K562 (cell line): ENCODE data around the gene C16orf92. TPM values are rescaled to one million over a fixed set of nuclear protein-coding genes. Genes with fewer than 3 reads are reported as not detected.

Experiments
- CBFB ChIP-seq: sonication (generic); formaldehyde crosslinking; IDR thresholded peaks from 2 replicates; pipeline ENCODE4 v1.4.0; 2020; ENCODE audit warnings: mild to moderate bottlenecking, missing genetic modification reagents
- CCNT2 ChIP-seq: IDR thresholded peaks from 2 replicates; pipeline ENCODE4 v1.6.1; 2011; ENCODE audit warnings: borderline replicate concordance, low read depth, mild to moderate bottlenecking, moderate library complexity, mixed read lengths, low read length; ENCODE audit not compliant: insufficient read length; ENCODE audit errors: extremely low read depth
- ETV6 ChIP-seq, 3 experiments: fragments of 150-350 bp in 1 of 3; sonication (generic) in 1 of 3; formaldehyde crosslinking in 1 of 3; IDR thresholded peaks; 2 replicates each; pipeline versions ENCODE4 v1.6.1 to v1.8.0; 2014 to 2022; ENCODE audit warnings: borderline replicate concordance in 2 of 3, low read depth in 2 of 3, antibody characterized with exemption in 1 of 3, low read length in 1 of 3, mild to moderate bottlenecking in 1 of 3, missing genetic modification reagents in 1 of 3
- GTF2A2 ChIP-seq: IDR thresholded peaks from 2 replicates; pipeline ENCODE4 v1.6.1; 2016; ENCODE audit warnings: mild to moderate bottlenecking, missing genetic modification characterization, missing compliant biosample characterization
- KLF1 ChIP-seq: fragments of 450-650 bp; IDR thresholded peaks from 2 replicates; pipeline ENCODE4 v1.6.1; 2016; ENCODE audit warnings: missing genetic modification characterization, missing compliant biosample characterization
- KLF16 ChIP-seq: IDR thresholded peaks from 2 replicates; pipeline ENCODE4 v1.6.1; 2016; ENCODE audit warnings: antibody characterized with exemption
- MCM7 ChIP-seq, 2 experiments: fragments of 450-650 bp; IDR thresholded peaks; 2 replicates each; pipeline ENCODE4 v1.6.1; 2016 to 2018
- MTA1 ChIP-seq: fragments of 450-650 bp; IDR thresholded peaks from 2 replicates; pipeline ENCODE4 v1.6.1; 2017; ENCODE audit warnings: borderline replicate concordance
- NCOA6 ChIP-seq: fragments of 450-650 bp; IDR thresholded peaks from 2 replicates; pipeline ENCODE4 v1.6.1; 2017; ENCODE audit warnings: mild to moderate bottlenecking
- PHB ChIP-seq: fragments of 250-450 bp; sonication (Bioruptor Pico); IDR thresholded peaks from 2 replicates; pipeline ENCODE4 v1.5.0; 2021
- PYGO2 ChIP-seq: fragments of 450-650 bp; IDR thresholded peaks from 2 replicates; pipeline ENCODE4 v1.6.1; 2016; ENCODE audit warnings: mild to moderate bottlenecking, missing genetic modification characterization, moderate library complexity, missing compliant biosample characterization
- RBM15 ChIP-seq: fragments of 200-400 bp; formaldehyde crosslinking; IDR thresholded peaks from 2 replicates; pipeline ENCODE4 v1.6.1; 2018; ENCODE audit warnings: mild to moderate bottlenecking, low read length, moderate library complexity; ENCODE audit not compliant: insufficient read depth
- ZNF561 ChIP-seq: fragments of 450-650 bp; formaldehyde crosslinking; conservative IDR thresholded peaks from 2 replicates; pipeline ENCODE4 v1.4.0; 2020; ENCODE audit warnings: mild to moderate bottlenecking, moderate library complexity
- polyA plus RNA-seq, 8 experiments: library from polyadenylated mRNA; depleted of rRNA in 4 of 8; stranded (reverse) in 5 of 8; unstranded in 3 of 8; fragments of >200 nt; fragmentation: Nextera tagmentation in 2 of 8; fragmentation: Illumina TruSeq in 1 of 8; extraction: Ambion mirVana in 2 of 8; extraction: Trizol in 1 of 8; gene quantifications; 2 replicates each; pipeline versions ENCODE4 v1.2.1 to v1.2.3, GENCODE V29; 2011 to 2014; ENCODE audit warnings: inconsistent platforms in 1 of 8, missing spikeins in 1 of 8
- total RNA-seq, 7 experiments: library from RNA; depleted of rRNA in 6 of 7; stranded (reverse); fragments of >200 nt in 6 of 7; fragmentation: Illumina TruSeq in 2 of 7; extraction: Trizol in 2 of 7; gene quantifications; 2 replicates each; pipeline versions ENCODE4 v1.2.1 to v1.2.3, GENCODE V29; 2011 to 2021; ENCODE audit warnings: low replicate concordance in 1 of 7
- TF ChIP-seq, protein P1 (sequence below): conservative IDR thresholded peaks from 2 replicates; pipeline ENCODE4 v1.6.1; 2011; ENCODE audit warnings: low read depth, mild to moderate bottlenecking, low read length; ENCODE audit not compliant: control insufficient read depth
- TF ChIP-seq, protein P2 (sequence below): fragments of 250-450 bp; sonication (Bioruptor Pico); IDR thresholded peaks from 2 replicates; pipeline ENCODE4 v1.4.0; 2020
- TF ChIP-seq, protein P3 (sequence below): fragments of 450-650 bp; formaldehyde crosslinking; IDR thresholded peaks from 2 replicates; pipeline ENCODE4 v1.4.0; 2022; ENCODE audit warnings: mild to moderate bottlenecking, moderate library complexity
- TF ChIP-seq, protein P4 (sequence below): fragments of 250-450 bp; sonication (Bioruptor Pico); IDR thresholded peaks from 2 replicates; pipeline ENCODE4 v1.5.0; 2022; ENCODE audit warnings: mild to moderate bottlenecking

Gene C16orf92
- total and polyA plus RNA-seq, 9 of the 15 experiments (the other 6 are each of a cell fraction or from before 2014, with no cell fraction given): not detected

DNA sequence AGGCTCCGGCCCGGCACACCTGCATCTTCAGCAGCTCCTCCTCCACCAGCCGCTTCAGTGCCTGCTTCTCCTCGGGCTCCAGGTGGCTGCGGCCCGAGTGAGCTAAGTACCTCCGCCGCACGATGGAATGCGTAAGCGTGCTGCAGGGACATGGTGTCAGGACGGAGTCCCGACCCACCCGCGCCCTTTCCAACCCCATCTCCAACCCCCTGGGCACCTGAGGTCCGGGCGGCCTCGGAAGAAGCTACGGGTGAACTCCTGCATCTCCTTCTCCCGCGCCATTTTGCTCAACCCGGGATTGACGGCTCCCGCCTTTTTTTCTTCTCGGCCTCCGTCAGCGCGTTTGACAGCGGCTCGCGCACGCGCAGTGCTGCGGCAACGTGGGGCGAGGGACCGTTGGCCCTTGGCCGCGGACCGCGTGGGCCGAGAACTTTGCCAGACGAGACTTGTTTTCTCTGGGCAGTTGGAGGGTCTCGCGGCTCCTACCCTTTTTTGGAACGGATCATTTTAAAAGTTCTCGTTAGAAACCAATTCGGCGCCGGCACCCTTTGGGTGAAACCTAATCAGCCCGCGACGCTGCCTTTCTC lies 27.6 kb upstream of the C16orf92 start, which contains the start of gene HIRIP3 (continued):
- TF ChIP-seq CCNT2: no peak
- no peak for TF ChIP-seq RBM15
- TF ChIP-seq, protein P1, sequence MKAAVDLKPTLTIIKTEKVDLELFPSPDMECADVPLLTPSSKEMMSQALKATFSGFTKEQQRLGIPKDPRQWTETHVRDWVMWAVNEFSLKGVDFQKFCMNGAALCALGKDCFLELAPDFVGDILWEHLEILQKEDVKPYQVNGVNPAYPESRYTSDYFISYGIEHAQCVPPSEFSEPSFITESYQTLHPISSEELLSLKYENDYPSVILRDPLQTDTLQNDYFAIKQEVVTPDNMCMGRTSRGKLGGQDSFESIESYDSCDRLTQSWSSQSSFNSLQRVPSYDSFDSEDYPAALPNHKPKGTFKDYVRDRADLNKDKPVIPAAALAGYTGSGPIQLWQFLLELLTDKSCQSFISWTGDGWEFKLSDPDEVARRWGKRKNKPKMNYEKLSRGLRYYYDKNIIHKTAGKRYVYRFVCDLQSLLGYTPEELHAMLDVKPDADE: peak; percentile 61; the same call in 1 of the 2 replicates
- TF ChIP-seq CBFB (CRISPR knock-in tag): no peak
- no peak for TF ChIP-seq MCM7 (IDR thresholded peaks at IDR 0.05)
- TF ChIP-seq ETV6 (IDR thresholded peaks at IDR 0.05; ENCODE audit: borderline replicate concordance in 1 of 2, low read depth in 2 of 2, low read length in 1 of 2): no peak
- no peak for TF ChIP-seq ETV6 (CRISPR knock-in tag; IDR thresholded peaks at IDR 0.05; ENCODE audit: borderline replicate concordance)
- TF ChIP-seq, protein P2, sequence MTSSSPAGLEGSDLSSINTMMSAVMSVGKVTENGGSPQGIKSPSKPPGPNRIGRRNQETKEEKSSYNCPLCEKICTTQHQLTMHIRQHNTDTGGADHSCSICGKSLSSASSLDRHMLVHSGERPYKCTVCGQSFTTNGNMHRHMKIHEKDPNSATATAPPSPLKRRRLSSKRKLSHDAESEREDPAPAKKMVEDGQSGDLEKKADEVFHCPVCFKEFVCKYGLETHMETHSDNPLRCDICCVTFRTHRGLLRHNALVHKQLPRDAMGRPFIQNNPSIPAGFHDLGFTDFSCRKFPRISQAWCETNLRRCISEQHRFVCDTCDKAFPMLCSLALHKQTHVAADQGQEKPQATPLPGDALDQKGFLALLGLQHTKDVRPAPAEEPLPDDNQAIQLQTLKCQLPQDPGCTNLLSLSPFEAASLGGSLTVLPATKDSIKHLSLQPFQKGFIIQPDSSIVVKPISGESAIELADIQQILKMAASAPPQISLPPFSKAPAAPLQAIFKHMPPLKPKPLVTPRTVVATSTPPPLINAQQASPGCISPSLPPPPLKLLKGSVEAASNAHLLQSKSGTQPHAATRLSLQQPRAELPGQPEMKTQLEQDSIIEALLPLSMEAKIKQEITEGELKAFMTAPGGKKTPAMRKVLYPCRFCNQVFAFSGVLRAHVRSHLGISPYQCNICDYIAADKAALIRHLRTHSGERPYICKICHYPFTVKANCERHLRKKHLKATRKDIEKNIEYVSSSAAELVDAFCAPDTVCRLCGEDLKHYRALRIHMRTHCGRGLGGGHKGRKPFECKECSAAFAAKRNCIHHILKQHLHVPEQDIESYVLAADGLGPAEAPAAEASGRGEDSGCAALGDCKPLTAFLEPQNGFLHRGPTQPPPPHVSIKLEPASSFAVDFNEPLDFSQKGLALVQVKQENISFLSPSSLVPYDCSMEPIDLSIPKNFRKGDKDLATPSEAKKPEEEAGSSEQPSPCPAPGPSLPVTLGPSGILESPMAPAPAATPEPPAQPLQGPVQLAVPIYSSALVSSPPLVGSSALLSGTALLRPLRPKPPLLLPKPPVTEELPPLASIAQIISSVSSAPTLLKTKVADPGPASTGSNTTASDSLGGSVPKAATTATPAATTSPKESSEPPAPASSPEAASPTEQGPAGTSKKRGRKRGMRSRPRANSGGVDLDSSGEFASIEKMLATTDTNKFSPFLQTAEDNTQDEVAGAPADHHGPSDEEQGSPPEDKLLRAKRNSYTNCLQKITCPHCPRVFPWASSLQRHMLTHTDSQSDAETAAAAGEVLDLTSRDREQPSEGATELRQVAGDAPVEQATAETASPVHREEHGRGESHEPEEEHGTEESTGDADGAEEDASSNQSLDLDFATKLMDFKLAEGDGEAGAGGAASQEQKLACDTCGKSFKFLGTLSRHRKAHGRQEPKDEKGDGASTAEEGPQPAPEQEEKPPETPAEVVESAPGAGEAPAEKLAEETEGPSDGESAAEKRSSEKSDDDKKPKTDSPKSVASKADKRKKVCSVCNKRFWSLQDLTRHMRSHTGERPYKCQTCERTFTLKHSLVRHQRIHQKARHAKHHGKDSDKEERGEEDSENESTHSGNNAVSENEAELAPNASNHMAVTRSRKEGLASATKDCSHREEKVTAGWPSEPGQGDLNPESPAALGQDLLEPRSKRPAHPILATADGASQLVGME (CRISPR knock-in tag): no peak
- no peak for TF ChIP-seq PYGO2 (tag)
- TF ChIP-seq ZNF561 (CRISPR knock-in tag): no peak
- TF ChIP-seq KLF16: no peak
- TF ChIP-seq, protein P3, sequence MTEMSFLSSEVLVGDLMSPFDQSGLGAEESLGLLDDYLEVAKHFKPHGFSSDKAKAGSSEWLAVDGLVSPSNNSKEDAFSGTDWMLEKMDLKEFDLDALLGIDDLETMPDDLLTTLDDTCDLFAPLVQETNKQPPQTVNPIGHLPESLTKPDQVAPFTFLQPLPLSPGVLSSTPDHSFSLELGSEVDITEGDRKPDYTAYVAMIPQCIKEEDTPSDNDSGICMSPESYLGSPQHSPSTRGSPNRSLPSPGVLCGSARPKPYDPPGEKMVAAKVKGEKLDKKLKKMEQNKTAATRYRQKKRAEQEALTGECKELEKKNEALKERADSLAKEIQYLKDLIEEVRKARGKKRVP (CRISPR knock-in tag): no peak
- TF ChIP-seq, protein P4, sequence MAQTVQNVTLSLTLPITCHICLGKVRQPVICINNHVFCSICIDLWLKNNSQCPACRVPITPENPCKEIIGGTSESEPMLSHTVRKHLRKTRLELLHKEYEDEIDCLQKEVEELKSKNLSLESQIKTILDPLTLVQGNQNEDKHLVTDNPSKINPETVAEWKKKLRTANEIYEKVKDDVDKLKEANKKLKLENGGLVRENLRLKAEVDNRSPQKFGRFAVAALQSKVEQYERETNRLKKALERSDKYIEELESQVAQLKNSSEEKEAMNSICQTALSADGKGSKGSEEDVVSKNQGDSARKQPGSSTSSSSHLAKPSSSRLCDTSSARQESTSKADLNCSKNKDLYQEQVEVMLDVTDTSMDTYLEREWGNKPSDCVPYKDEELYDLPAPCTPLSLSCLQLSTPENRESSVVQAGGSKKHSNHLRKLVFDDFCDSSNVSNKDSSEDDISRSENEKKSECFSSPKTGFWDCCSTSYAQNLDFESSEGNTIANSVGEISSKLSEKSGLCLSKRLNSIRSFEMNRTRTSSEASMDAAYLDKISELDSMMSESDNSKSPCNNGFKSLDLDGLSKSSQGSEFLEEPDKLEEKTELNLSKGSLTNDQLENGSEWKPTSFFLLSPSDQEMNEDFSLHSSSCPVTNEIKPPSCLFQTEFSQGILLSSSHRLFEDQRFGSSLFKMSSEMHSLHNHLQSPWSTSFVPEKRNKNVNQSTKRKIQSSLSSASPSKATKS: no peak
- no peak for TF ChIP-seq GTF2A2
- no peak for TF ChIP-seq MTA1
- no peak for TF ChIP-seq NCOA6
- TF ChIP-seq PHB (CRISPR knock-in tag): no peak
- no peak for TF ChIP-seq KLF1 (tag)
